H1 (cell line): ENCODE results near the gene TEX29. TPM values are rescaled to one million over a fixed set of nuclear protein-coding genes. Genes with fewer than 3 reads are reported as not detected.

Source experiments
- CTCF ChIA-PET: fragments of 300-600 bp; sonication (Branson Sonifier 250); formaldehyde crosslinking; loops from one replicate; lab custom pipeline; 2021; ENCODE audit not compliant: partially characterized antibody; lab: Charles Lee
- POLR2A ChIA-PET: fragments of 300-600 bp; sonication (Branson Sonifier 250); formaldehyde crosslinking; loops from one replicate; lab custom pipeline; 2021; ENCODE audit warnings: inconsistent platforms; ENCODE audit not compliant: partially characterized antibody; lab: Charles Lee
- DNase-seq, 2 experiments: peaks; one replicate each; pipeline versions ENCODE4 v3.0.0 to v3.0.0-alpha.2; 2010 to 2022; ENCODE audit warnings: low spot score in 2 of 2, low read depth in 1 of 2, mixed read lengths in 1 of 2
- FAIRE-seq: peaks from 2 replicates; lab custom pipeline; 2011; peaks lifted over from hg19 to GRCh38; lab: Jason Lieb, UNC
- H2AFZ ChIP-seq: 2 replicates; pipeline ENCODE4 v1.8.1; 2012; ENCODE audit warnings: low read length, inconsistent platforms
- H2AK5ac ChIP-seq: 2 replicates; pipeline ENCODE4 v1.6.1; 2013; ENCODE audit warnings: low read depth, low read length
- H2BK120ac ChIP-seq: replicated peaks from 2 replicates; pipeline ENCODE3; 2013; ENCODE audit warnings: low read depth, low read length, inconsistent platforms
- H2BK12ac ChIP-seq: 2 replicates; pipeline ENCODE4 v1.6.1; 2013; ENCODE audit warnings: low read depth, low read length
- H2BK15ac ChIP-seq: 2 replicates; pipeline ENCODE4 v1.6.1; 2013; ENCODE audit warnings: low read length
- H2BK20ac ChIP-seq: 2 replicates; pipeline ENCODE4 v1.6.1; 2013; ENCODE audit warnings: low read length
- H2BK5ac ChIP-seq: 2 replicates; pipeline ENCODE4 v1.6.1; 2013; ENCODE audit warnings: low read depth, low read length
- H3K14ac ChIP-seq: 2 replicates; pipeline ENCODE4 v1.6.1; 2013; ENCODE audit warnings: inconsistent platforms; ENCODE audit not compliant: insufficient read length
- H3K18ac ChIP-seq: 2 replicates; pipeline ENCODE4 v1.6.1; 2013; ENCODE audit warnings: low read length; ENCODE audit errors: extremely low read depth
- H3K23ac ChIP-seq: 2 replicates; pipeline ENCODE4 v1.6.1; 2013; ENCODE audit warnings: inconsistent platforms; ENCODE audit not compliant: insufficient read length
- H3K23me2 ChIP-seq: 2 replicates; pipeline ENCODE4 v1.6.1; 2013; ENCODE audit warnings: low read depth, low read length
- H3K27ac ChIP-seq: 2 replicates; pipeline ENCODE4 v1.6.1; 2011; ENCODE audit warnings: low read depth, low read length, inconsistent platforms
- H3K27me3 ChIP-seq, 4 experiments: replicated peaks in 1 of 4; 1 replicate in 1 of 4; 2 replicates in 3 of 4; pipeline versions ENCODE4 v1.6.1 to v1.8.1; 2011 to 2013; ENCODE audit warnings: low read length in 3 of 4, mild to moderate bottlenecking in 3 of 4, inconsistent platforms in 2 of 4, mixed read lengths in 2 of 4, moderate library complexity in 1 of 4; ENCODE audit not compliant: control insufficient read depth in 3 of 4, insufficient read depth in 3 of 4; ENCODE audit errors: extremely low read depth in 1 of 4
- H3K36me3 ChIP-seq, 4 experiments: 2 replicates each; pipeline versions ENCODE4 v1.6.1 to v1.8.1; 2011 to 2013; ENCODE audit warnings: mild to moderate bottlenecking in 4 of 4, low read length in 3 of 4, moderate library complexity in 2 of 4, control low read depth in 1 of 4, inconsistent platforms in 1 of 4; ENCODE audit not compliant: insufficient read depth in 4 of 4, control insufficient read depth in 2 of 4
- H3K4ac ChIP-seq: replicated peaks from 2 replicates; pipeline ENCODE3; 2013; ENCODE audit warnings: low read length, low read depth, mixed read lengths, inconsistent platforms; ENCODE audit not compliant: insufficient read length
- H3K4me1 ChIP-seq, 4 experiments: replicated peaks in 1 of 4; 1 replicate in 1 of 4; 2 replicates in 3 of 4; pipeline versions ENCODE4 v1.6.1 to v1.8.1; 2011 to 2013; ENCODE audit warnings: low read length in 3 of 4, inconsistent platforms in 2 of 4, mixed read lengths in 1 of 4; ENCODE audit not compliant: insufficient read depth in 4 of 4, control insufficient read depth in 3 of 4
- H3K4me2 ChIP-seq, 2 experiments: 2 replicates each; pipeline versions ENCODE4 v1.6.1 to v1.8.1; 2011 to 2013; ENCODE audit warnings: low read depth in 2 of 2, low read length in 2 of 2, control low read depth in 1 of 2, inconsistent platforms in 1 of 2, mild to moderate bottlenecking in 1 of 2; ENCODE audit not compliant: insufficient read depth in 1 of 2
- H3K4me3 ChIP-seq, 4 experiments: fragments of 200-600, 300-600 bp in 1 of 4; sonication (generic), shearing (Covaris generic), sonication (Bioruptor Twin) in 1 of 4; 2 replicates each; pipeline versions ENCODE4 v1.5.1 to v1.8.1; 2011 to 2016; ENCODE audit warnings: low read length in 4 of 4, low read depth in 3 of 4, control low read depth in 2 of 4, inconsistent platforms in 2 of 4, mild to moderate bottlenecking in 2 of 4, mixed read lengths in 1 of 4, moderate library complexity in 1 of 4; ENCODE audit not compliant: insufficient read depth in 2 of 4; ENCODE audit errors: extremely low read depth in 1 of 4
- H3K56ac ChIP-seq: replicated peaks from 2 replicates; pipeline ENCODE3; 2013; ENCODE audit warnings: low read depth, mild to moderate bottlenecking, mixed read lengths, low read length, inconsistent platforms; ENCODE audit not compliant: insufficient read length
- H3K79me1 ChIP-seq: 2 replicates; pipeline ENCODE4 v1.6.1; 2013; ENCODE audit warnings: low read depth, low read length, control low read depth
- H3K79me2 ChIP-seq, 2 experiments: 2 replicates each; pipeline versions ENCODE4 v1.6.1 to v1.8.1; 2012 to 2013; ENCODE audit warnings: low read length in 2 of 2, mild to moderate bottlenecking in 2 of 2, inconsistent platforms in 1 of 2; ENCODE audit not compliant: insufficient read depth in 2 of 2, control insufficient read depth in 1 of 2
- H3K9ac ChIP-seq, 4 experiments: replicated peaks in 1 of 4; 1 replicate in 1 of 4; 2 replicates in 3 of 4; pipeline versions ENCODE4 v1.6.1 to v1.8.1; 2011 to 2013; ENCODE audit warnings: low read depth in 3 of 4, low read length in 3 of 4, control low read depth in 2 of 4, mild to moderate bottlenecking in 2 of 4, moderate library complexity in 2 of 4, inconsistent platforms in 1 of 4; ENCODE audit errors: extremely low read depth in 1 of 4
- H3K9me3 ChIP-seq, 2 experiments: 2 replicates each; pipeline versions ENCODE4 v1.6.1 to v1.8.1; 2012 to 2013; ENCODE audit warnings: mild to moderate bottlenecking in 2 of 2, moderate library complexity in 2 of 2, control low read depth in 1 of 2, inconsistent platforms in 1 of 2, low read depth in 1 of 2, low read length in 1 of 2, mixed read lengths in 1 of 2; ENCODE audit not compliant: insufficient read depth in 2 of 2
- H4K20me1 ChIP-seq, 2 experiments: replicated peaks in 1 of 2; 2 replicates each; pipeline versions ENCODE3 to v1.8.1; 2011 to 2013; ENCODE audit warnings: inconsistent platforms in 2 of 2, low read length in 2 of 2, mild to moderate bottlenecking in 1 of 2; ENCODE audit not compliant: insufficient read depth in 2 of 2, control insufficient read depth in 1 of 2
- H4K5ac ChIP-seq: 2 replicates; pipeline ENCODE4 v1.6.1; 2013; ENCODE audit warnings: low read length, low read depth, mixed read lengths, inconsistent platforms; ENCODE audit not compliant: insufficient read length
- H4K8ac ChIP-seq: 2 replicates; pipeline ENCODE4 v1.8.0; 2013; ENCODE audit warnings: mild to moderate bottlenecking, moderate library complexity, low read length, inconsistent platforms; ENCODE audit not compliant: insufficient read depth; ENCODE audit errors: extremely low read depth
- H4K91ac ChIP-seq: replicated peaks from 2 replicates; pipeline ENCODE3; 2013; ENCODE audit warnings: low read length, mixed read lengths, inconsistent platforms; ENCODE audit not compliant: insufficient read length
- BRCA1 ChIP-seq: IDR thresholded peaks from 2 replicates; pipeline ENCODE4 v1.6.1; 2012; ENCODE audit warnings: low read depth, low read length, improper control_type of control experiment
- CEBPB ChIP-seq: IDR thresholded peaks from 2 replicates; pipeline ENCODE4 v1.6.1; 2012; ENCODE audit warnings: low read depth, low read length
- CHD1 ChIP-seq: IDR thresholded peaks from 2 replicates; pipeline ENCODE4 v1.6.1; 2012; ENCODE audit warnings: low read depth, low read length, improper control_type of control experiment
- CREB1 ChIP-seq: IDR thresholded peaks from 2 replicates; pipeline ENCODE4 v1.6.1; 2012; ENCODE audit warnings: inconsistent platforms
- HDAC2 ChIP-seq, 2 experiments: fragments of 300-600 bp in 1 of 2; sonication (generic) in 1 of 2; IDR thresholded peaks; 2 replicates each; pipeline ENCODE4 v1.6.1; 2011 to 2012; ENCODE audit warnings: low read depth in 2 of 2, low read length in 2 of 2, mild to moderate bottlenecking in 2 of 2, moderate library complexity in 2 of 2, borderline replicate concordance in 1 of 2, inconsistent platforms in 1 of 2
- KDM4A ChIP-seq: IDR thresholded peaks from one replicate; pipeline ENCODE4 v1.7.1; 2012; ENCODE audit warnings: low read depth, mild to moderate bottlenecking, moderate library complexity, low read length, inconsistent platforms; ENCODE audit not compliant: severe bottlenecking
- MAFK ChIP-seq: IDR thresholded peaks from 2 replicates; pipeline ENCODE4 v1.6.1; 2012; ENCODE audit warnings: low read depth, mild to moderate bottlenecking, improper control_type of control experiment, low read length
- POLR2A ChIP-seq, 2 experiments: IDR thresholded peaks; 1 replicate in 1 of 2; 2 replicates in 1 of 2; pipeline ENCODE4 v1.6.1; 2011; ENCODE audit warnings: low read depth in 2 of 2, low read length in 2 of 2, mild to moderate bottlenecking in 2 of 2; ENCODE audit errors: control extremely low read depth in 1 of 2
- POU5F1 ChIP-seq: IDR thresholded peaks from 2 replicates; pipeline ENCODE4 v1.6.1; 2011; ENCODE audit warnings: low read depth, mild to moderate bottlenecking, low read length, moderate library complexity
- RAD21 ChIP-seq, 2 experiments: IDR thresholded peaks in 1 of 2; conservative IDR thresholded peaks in 1 of 2; 2 replicates each; pipeline ENCODE4 v1.6.1; 2011; ENCODE audit warnings: low read depth in 2 of 2, low read length in 2 of 2, improper control_type of control experiment in 1 of 2, inconsistent platforms in 1 of 2, mild to moderate bottlenecking in 1 of 2, moderate library complexity in 1 of 2
- SIX5 ChIP-seq: IDR thresholded peaks from 2 replicates; pipeline ENCODE4 v1.6.1; 2011; ENCODE audit warnings: mild to moderate bottlenecking, low read depth, low read length
- TAF1 ChIP-seq: IDR thresholded peaks from 2 replicates; pipeline ENCODE4 v1.6.1; 2011; ENCODE audit warnings: mild to moderate bottlenecking, low read depth, low read length
- TAF7 ChIP-seq: optimal IDR thresholded peaks from 2 replicates; pipeline ENCODE3; 2011; ENCODE audit warnings: low read depth, mild to moderate bottlenecking, inconsistent platforms, low read length, moderate library complexity, borderline replicate concordance
- whole genome bisulfite sequencing, 2 experiments: shearing (Covaris generic) in 1 of 2; methylation state at CpG; one replicate each; pipeline versions ENCODE4 v1.1.6 to v1.1.7; 2013 to 2015; ENCODE audit warnings: low lambda C conversion rate in 2 of 2, mixed read lengths in 2 of 2, inconsistent platforms in 1 of 2, low coverage in 1 of 2, missing lambda C conversion rate in 1 of 2; ENCODE audit not compliant: insufficient replicate concordance in 2 of 2, insufficient coverage in 1 of 2, insufficient read length in 1 of 2; ENCODE audit errors: extremely low coverage in 1 of 2, missing lambda C conversion rate in 1 of 2; 5-methylcytosine and 5-hydroxymethylcytosine counted together
- polyA plus RNA-seq, 7 experiments: library from polyadenylated mRNA; depleted of rRNA in 3 of 7; stranded (reverse) in 5 of 7; unstranded in 2 of 7; fragments of >200 nt in 5 of 7; fragments of 200-250 nt in 2 of 7; gene quantifications; 1 replicate in 5 of 7; 2 replicates in 1 of 7; 4 replicates in 1 of 7; pipeline versions ENCODE4 v1.2.1 to v1.2.3, GENCODE V29; 2011 to 2013; ENCODE audit warnings: missing spikeins in 2 of 7, mixed read lengths in 2 of 7
- total RNA-seq: library from RNA; stranded (reverse); fragmentation: NEBNext Ultra II Directional; extraction: Animal tissue kit (Norgen Biotek cat#: 25700); gene quantifications from 2 replicates; pipeline ENCODE4 v1.2.1, GENCODE V29; 2021

TEX29 gene
- total and polyA plus RNA-seq, 2 of the 8 experiments (the other 6 are each of a cell fraction or from before 2014, with no cell fraction given): 0.08 TPM; not detected in 1

DNA sequence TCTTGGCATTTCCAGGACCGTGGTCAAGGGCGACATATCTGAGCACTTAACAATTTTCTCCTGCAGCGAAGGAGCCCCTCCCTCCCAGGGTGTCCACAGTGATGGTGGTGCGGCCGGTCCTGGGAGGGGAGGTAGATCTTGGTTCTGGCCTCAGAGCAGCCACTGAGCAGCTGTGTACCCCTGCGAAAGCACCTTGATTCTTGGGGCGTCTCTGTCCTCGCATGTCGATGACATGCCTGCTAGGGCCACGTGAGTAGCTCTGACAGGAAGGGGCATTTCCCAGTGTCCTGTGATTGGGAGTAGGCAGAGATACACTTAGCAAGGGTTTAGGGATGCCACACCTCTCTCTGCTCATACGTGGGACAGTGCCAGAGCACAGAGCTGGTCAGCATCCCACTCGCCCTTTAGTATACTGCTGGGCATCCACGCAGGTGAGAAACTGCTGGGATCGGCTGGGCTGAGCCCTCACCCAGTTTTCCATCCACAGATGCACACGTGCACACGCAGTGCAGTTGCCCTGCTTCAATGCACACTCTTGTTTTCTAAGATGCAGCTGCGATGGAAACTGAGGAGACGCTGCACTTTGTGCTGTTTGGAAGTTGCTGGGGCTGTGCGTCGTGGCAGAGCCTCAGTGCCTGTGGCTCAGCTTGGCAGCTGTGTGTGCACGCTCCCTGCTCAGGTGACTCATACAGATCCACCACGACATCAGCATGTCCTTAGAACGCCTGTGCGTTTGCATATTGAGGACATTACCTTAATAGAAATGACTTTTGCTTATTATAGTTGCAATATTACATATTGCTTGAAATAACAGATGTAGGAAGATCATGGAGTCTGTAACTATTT lies 66.8 kb downstream of the TEX29 start:
- Histone ChIP-seq H4K8ac (no peak overlapping the region), H4K20me1 (peaks cover 0 to 3% of the 10 kb centered on the region in 2 experiments), H2BK5ac (no peak overlapping the region), H3K23ac (no peak overlapping the region), H3K56ac (no peak overlapping the region), H3K14ac (no peak overlapping the region), H4K5ac (no peak overlapping the region), H3K36me3 (no peaks in the 10 kb centered on the region), H3K27ac (no peak overlapping the region), H3K23me2 (0 out of 2 replicates have a peak, but pooled peaks cover 5% of the 10 kb centered on the region), H3K9ac (no peak overlapping the region), H3K9me3 (no peaks in the 10 kb centered on the region), H2BK120ac (no peak overlapping the region), H3K4me2 (no peak overlapping the region), H3K4ac (no peak overlapping the region), H3K79me1 (peaks cover 3% of the 10 kb centered on the region; the same call in 1 of the 2 replicates), H3K4me1 (no peaks in the 10 kb centered on the region; a peak in 1 of 7 replicates), H2BK12ac (peak overlapping the region; percentile 39; the same call in 1 of the 2 replicates), H3K79me2 (no peaks in the 10 kb centered on the region), H4K91ac (no peak overlapping the region), H3K18ac (no peak overlapping the region), H3K4me3 (no peak overlapping the region), H2AK5ac (no peak overlapping the region), H2BK20ac (no peak overlapping the region), H2AFZ (0 out of 2 replicates have a peak overlapping the region, but pooled peaks have one; percentile 9), H2BK15ac (no peak overlapping the region), H3K27me3 (no peaks in the 10 kb centered on the region)
- CTCF ChIA-PET: interaction anchor here (0.8 to 4.3 kb wide), 3 partner anchors 24 to 53 kb away, joined by 3 to 11 read pairs (median 4); no protein-coding TSS in a partner anchor
- WGBS, 2 experiments: 88% methylated on average over 24 of the region's 24 CpGs; no CpG with 5 or more reads in 1 of the 2 experiments
- no peak for FAIRE-seq
- POLR2A ChIA-PET: no interaction called here
- DNase-seq: no peak
- no peak for TF ChIP-seq CHD1
- TF ChIP-seq CREB1: no peak
- no peak for TF ChIP-seq CEBPB
- no peak for TF ChIP-seq TAF1
- no peak for TF ChIP-seq KDM4A
- no peak for TF ChIP-seq MAFK
- no peak for TF ChIP-seq POLR2A (IDR thresholded peaks at IDR 0.05; ENCODE audit: control extremely low read depth in 1 of 2, low read depth in 2 of 2, low read length in 2 of 2)
- no peak for TF ChIP-seq BRCA1
- TF ChIP-seq HDAC2 (IDR thresholded peaks at IDR 0.05; ENCODE audit: borderline replicate concordance in 1 of 2, low read depth in 2 of 2, low read length in 2 of 2): no peak
- no peak for TF ChIP-seq TAF7
- TF ChIP-seq SIX5: no peak
- no peak for TF ChIP-seq RAD21 (IDR thresholded peaks at IDR 0.05 in 1 of 2, conservative IDR thresholded peaks at IDR 0.05 in 1 of 2; ENCODE audit: low read depth in 2 of 2, low read length in 2 of 2)
- TF ChIP-seq POU5F1: no peak
